Measurements from ENCODE around the gene ADAMTS12.

GRCh38 chr5:33837301-33837700 lies 54.5 kb downstream of the ADAMTS12 start:
- TF ChIP-seq CTCF (optimal IDR thresholded peaks at IDR 0.05 in 1 of 3, IDR thresholded peaks at IDR 0.05 in 1 of 3, conservative IDR thresholded peaks at IDR 0.05 in 1 of 3; ENCODE audit: extremely low read depth in 1 of 3, insufficient read depth in 2 of 3, low read length in 3 of 3) (no peak), EZH2 (IDR thresholded peaks at IDR 0.05; ENCODE audit: low read length) (no peak)
